PC-3 (cell line): ENCODE data around the gene VPS13A.

Source experiments
- CTCF ChIP-seq: fragments of 300-600 bp; sonication (generic); conservative IDR thresholded peaks from 2 replicates; pipeline ENCODE4 v1.5.1; 2017; ENCODE audit warnings: antibody characterized with exemption, low read depth, mild to moderate bottlenecking, low read length
- EZH2 ChIP-seq: fragments of 300-600 bp; sonication (generic); IDR thresholded peaks from one replicate; pipeline ENCODE4 v1.6.1; 2017; ENCODE audit warnings: antibody characterized with exemption, mild to moderate bottlenecking, low read length; ENCODE audit not compliant: unreplicated experiment
- EZH2phosphoT487 ChIP-seq: fragments of 300-600 bp; sonication (generic); IDR thresholded peaks from 2 replicates; pipeline ENCODE4 v1.6.1; 2018; ENCODE audit warnings: mild to moderate bottlenecking, antibody characterized with exemption, low read length, borderline replicate concordance

GRCh38 chr9:77435277-77435676 is 257.9 kb downstream of the VPS13A start:
- no peak for TF ChIP-seq CTCF
- no peak for TF ChIP-seq EZH2phosphoT487
- no peak for TF ChIP-seq EZH2
